IPS-15b (cell line): ENCODE results near the gene DEFB131A.
"Not testable (repeated sequence)": the region's sequence is repeated elsewhere in the genome, so short reads cannot be mapped to it uniquely, and the experiment has no call there.

Experiments
- H3K27me3 ChIP-seq: one replicate; pipeline ENCODE4 v1.6.1; 2013; ENCODE audit warnings: low read length; ENCODE audit not compliant: control insufficient read depth, insufficient read depth
- H3K36me3 ChIP-seq: one replicate; pipeline ENCODE4 v1.6.1; 2013; ENCODE audit warnings: low read length; ENCODE audit not compliant: control insufficient read depth, insufficient read depth
- H3K4me1 ChIP-seq: one replicate; pipeline ENCODE4 v1.6.1; 2013; ENCODE audit warnings: mild to moderate bottlenecking, low read length; ENCODE audit not compliant: control insufficient read depth, insufficient read depth
- H3K4me3 ChIP-seq: one replicate; pipeline ENCODE4 v1.5.1; 2013; ENCODE audit warnings: low read depth, low read length
- H3K9ac ChIP-seq: one replicate; pipeline ENCODE4 v1.6.1; 2013; ENCODE audit warnings: low read depth, mild to moderate bottlenecking, low read length
- H3K9me3 ChIP-seq: one replicate; pipeline ENCODE4 v1.6.1; 2013; ENCODE audit warnings: mild to moderate bottlenecking, low read length; ENCODE audit not compliant: control insufficient read depth, insufficient read depth

The DEFB131A gene

DNA sequence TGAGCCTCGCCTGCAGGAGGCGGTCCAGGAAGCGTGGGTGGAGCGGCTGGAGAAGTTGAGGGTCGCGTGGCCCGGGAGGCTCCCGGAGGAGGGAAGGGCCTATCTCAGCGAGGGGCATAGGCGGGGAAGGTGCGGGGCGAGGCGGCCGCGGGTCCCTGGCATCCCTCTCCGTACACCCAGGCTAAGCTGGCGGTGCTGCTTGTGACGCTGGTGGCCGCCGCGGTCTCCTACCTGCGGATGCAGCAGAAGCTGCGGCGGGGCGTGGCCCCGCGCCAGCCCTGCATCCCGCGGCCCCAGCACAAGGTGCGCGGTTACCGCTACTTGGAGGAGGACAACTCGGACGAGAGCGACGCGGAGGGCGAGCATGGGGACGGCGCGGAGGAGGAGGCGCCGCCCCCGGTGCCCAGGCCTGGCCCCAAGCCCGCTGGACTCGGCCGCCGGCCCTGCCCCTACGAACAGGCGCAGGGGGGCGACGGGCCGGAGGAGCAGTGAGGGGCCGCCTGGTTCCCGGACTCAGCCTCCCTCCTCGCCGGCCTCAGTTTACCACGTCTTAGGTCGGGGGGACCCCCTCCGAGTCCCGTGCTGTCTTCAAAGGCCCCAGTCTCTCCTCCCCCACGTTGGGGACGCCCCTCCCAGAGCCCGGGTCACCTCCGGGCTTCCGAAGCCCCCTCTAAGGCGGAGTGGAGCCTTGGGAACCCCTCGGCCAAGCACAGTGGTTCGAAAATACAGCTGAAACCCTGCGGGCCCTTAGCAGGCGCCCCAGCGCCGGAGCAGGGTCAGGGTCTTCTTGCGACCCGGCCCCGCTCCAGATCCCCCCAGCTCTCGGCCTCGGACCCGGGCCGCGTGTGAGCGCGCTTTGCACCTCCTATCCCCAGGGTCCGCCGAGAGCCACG lies 53.6 kb downstream of the DEFB131A start:
- H3K4me1 ChIP-seq, H3K9ac ChIP-seq, H3K27me3 ChIP-seq, H3K36me3 ChIP-seq, H3K9me3 ChIP-seq: not testable (repeated sequence)
- peak overlapping the region; percentile 48 for H3K4me3 ChIP-seq

DNA sequence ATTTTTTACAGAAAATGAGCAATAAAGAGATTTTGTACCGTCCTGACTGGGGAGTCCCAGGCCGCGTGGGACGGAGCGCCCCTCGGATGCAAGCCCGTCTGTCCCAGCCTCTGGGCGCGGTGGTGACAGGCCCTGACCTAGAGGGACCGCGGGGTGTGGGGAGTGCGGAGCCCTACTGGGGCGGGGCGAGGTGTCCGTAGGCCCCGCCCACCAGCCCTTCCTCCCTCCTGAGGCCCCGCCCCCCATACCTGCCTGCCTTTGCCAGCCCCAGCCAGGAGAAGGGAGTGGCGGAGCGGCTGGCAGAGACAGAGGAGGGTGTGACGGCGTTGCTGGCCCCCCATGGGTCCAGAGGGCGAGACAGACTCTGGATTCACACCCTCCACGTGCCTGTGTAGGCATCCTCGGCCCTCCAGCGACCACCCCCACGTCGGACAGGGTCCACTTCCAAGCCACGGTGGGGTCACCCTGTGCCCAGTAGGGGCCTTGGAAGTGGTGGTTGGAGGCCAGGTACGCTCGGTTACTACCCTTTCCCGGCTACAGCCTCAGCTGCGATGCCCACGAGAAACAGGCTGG lies 54.3 kb downstream of the DEFB131A start:
- not testable (repeated sequence) for H3K4me1 ChIP-seq
- peak overlapping the region; percentile 48 for H3K4me3 ChIP-seq

DNA sequence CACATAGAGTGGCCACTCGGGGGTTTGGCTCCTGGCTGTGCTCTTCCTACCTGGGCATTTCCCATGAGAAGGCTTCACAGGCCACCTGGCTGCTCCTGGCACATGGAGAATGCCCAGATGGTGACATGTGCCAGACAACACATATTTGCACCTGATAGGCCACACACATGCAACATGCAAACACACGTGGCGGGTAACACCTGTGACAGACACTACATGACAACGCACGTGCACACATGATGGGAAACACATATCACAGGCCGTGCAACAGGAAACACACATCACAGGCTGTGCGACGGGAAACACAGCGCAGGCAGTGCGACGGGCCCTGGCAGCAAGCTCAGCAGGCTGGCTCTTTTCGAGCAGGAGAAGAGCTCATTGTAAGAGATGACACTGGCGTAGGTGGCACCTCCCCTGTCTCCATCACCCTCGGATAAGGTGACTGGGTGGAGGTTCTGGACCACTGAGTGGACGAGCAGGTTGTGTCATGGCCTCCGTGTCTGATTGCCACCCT lies 55.8 kb downstream of the DEFB131A start:
- H3K4me1 ChIP-seq, H3K36me3 ChIP-seq, H3K9me3 ChIP-seq, H3K27me3 ChIP-seq, H3K4me3 ChIP-seq, H3K9ac ChIP-seq: not testable (repeated sequence)

More for the DNA sequence above, 54.3 kb downstream of the DEFB131A start:
- not testable (repeated sequence) for H3K9me3 ChIP-seq, H3K27me3 ChIP-seq, H3K9ac ChIP-seq, H3K36me3 ChIP-seq
